OCI-LY3 (cell line): ENCODE measurements around the gene SNRPF.

Source experiments
- H2AFZ ChIP-seq: fragments of 200-600, 300-600 bp; shearing (Covaris generic); 2 replicates; pipeline ENCODE4 v1.6.0; 2014; ENCODE audit warnings: antibody characterized with exemption, low read depth, low read length
- H3K27ac ChIP-seq: fragments of 200-600, 300-600 bp; sonication (generic); 2 replicates; pipeline ENCODE4 v1.5.1; 2014; ENCODE audit warnings: mild to moderate bottlenecking, low read length, moderate library complexity, mixed read lengths
- H3K27me3 ChIP-seq: fragments of 200-600, 300-600 bp; sonication (generic); 2 replicates; pipeline ENCODE4 v1.6.1; 2014; ENCODE audit warnings: low read depth, low read length, mixed read lengths
- H3K36me3 ChIP-seq: fragments of 200-600, 300-600 bp; sonication (generic); replicated peaks from 2 replicates; pipeline ENCODE3; 2014; ENCODE audit warnings: low read depth, low read length, mixed read lengths
- H3K4me1 ChIP-seq: fragments of 300-600, 200-600 bp; sonication (generic); 2 replicates; pipeline ENCODE4 v1.6.1; 2014; ENCODE audit warnings: low read length, mixed read lengths
- H3K4me2 ChIP-seq: fragments of 200-600, 300-600 bp; sonication (generic); 2 replicates; pipeline ENCODE4 v1.6.1; 2014; ENCODE audit warnings: low read length, mixed read lengths
- H3K4me3 ChIP-seq: fragments of 300-600, 200-600 bp; sonication (generic); 2 replicates; pipeline ENCODE4 v1.5.1; 2014; ENCODE audit warnings: antibody characterized with exemption, mild to moderate bottlenecking, low read length, moderate library complexity
- H3K79me2 ChIP-seq: fragments of 300-600, 200-600 bp; shearing (Covaris generic); 2 replicates; pipeline ENCODE4 v1.6.1; 2014; ENCODE audit warnings: mild to moderate bottlenecking, low read length, mixed read lengths
- H3K9ac ChIP-seq: fragments of 300-600, 200-600 bp; shearing (Covaris generic); 2 replicates; pipeline ENCODE4 v1.6.0; 2014; ENCODE audit warnings: mild to moderate bottlenecking, low read length, moderate library complexity
- H3K9me3 ChIP-seq: fragments of 200-600, 300-600 bp; shearing (Covaris generic); 2 replicates; pipeline ENCODE4 v1.6.1; 2014; ENCODE audit warnings: low read length, mixed read lengths; ENCODE audit not compliant: insufficient read depth
- H4K20me1 ChIP-seq: fragments of 200-600, 300-600 bp; sonication (generic); 2 replicates; pipeline ENCODE4 v1.6.1; 2016; ENCODE audit warnings: low read length, mixed read lengths; ENCODE audit not compliant: insufficient read depth
- EZH2phosphoT487 ChIP-seq: fragments of 200-600 bp; shearing (Covaris generic); IDR thresholded peaks from 2 replicates; pipeline ENCODE4 v1.6.1; 2018; ENCODE audit warnings: antibody characterized with exemption, mixed run types, low read depth
- TF ChIP-seq, protein P1 (sequence below): fragments of 200-600, 300-600 bp; sonication (generic); IDR thresholded peaks from 2 replicates; pipeline ENCODE4 v1.5.1; 2014; ENCODE audit warnings: antibody characterized with exemption, low read length, low read depth

SNRPF gene

DNA sequence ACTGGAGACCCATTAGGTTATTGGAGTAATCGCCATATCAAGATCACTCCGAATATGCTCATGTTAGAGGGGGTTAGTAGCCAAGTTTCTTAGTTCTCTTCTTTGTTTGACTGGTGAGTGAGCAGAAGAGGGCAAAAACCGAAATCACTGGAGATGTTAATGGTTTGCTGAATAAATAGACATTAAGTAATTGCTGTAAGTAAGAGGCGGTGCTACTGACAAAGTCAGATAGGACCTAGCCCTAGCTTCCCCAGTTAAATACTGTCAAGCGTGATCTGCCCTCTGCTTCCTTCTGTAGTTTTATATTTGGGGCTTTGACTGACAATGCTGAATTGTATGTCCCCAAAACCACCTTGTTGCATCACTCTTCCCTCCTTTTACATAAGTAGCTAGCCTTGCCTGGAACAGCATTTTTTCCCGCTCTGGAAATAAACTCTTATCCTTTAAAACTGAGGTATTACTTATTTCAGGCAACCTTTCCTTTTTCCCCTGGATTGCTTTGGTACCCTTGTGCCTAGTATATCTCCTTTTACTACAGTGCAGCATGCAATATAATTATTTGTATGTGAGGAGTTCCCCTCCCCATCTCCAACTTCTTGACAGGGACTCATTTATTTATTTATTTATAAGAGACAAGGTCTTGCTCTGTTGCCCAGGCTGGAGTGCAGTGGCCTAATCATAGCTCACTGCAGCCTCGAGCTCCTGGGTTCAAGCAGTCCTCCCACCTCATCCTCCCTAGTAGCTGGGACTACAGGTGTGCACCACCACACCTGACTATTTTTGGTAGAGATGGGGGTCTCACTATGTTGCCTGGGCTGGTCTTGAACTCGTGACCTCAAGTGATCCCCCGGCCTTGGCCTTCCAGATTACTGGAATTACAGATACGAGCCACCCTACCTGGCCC, 1.4 kb downstream of the SNRPF start:
- Histone ChIP-seq H3K27me3 (0 out of 2 replicates have a peak, but pooled peaks cover 4% of the 10 kb centered on the region), H3K9me3 (peaks cover 5% of the 10 kb centered on the region; the same call in 1 of the 2 replicates), H3K27ac (no peak overlapping the region), H3K4me2 (peak overlapping the region; percentile 77), H3K4me3 (peak overlapping the region; percentile 90), H2AFZ (no peak overlapping the region), H3K36me3 (peaks cover 32% of the 10 kb centered on the region), H3K4me1 (peaks cover 11% of the 10 kb centered on the region), H4K20me1 (peaks cover 5% of the 10 kb centered on the region; the same call in 1 of the 2 replicates), H3K79me2 (peaks cover 64% of the 10 kb centered on the region), H3K9ac (peak overlapping the region; percentile 88)
- TF ChIP-seq, protein P1, sequence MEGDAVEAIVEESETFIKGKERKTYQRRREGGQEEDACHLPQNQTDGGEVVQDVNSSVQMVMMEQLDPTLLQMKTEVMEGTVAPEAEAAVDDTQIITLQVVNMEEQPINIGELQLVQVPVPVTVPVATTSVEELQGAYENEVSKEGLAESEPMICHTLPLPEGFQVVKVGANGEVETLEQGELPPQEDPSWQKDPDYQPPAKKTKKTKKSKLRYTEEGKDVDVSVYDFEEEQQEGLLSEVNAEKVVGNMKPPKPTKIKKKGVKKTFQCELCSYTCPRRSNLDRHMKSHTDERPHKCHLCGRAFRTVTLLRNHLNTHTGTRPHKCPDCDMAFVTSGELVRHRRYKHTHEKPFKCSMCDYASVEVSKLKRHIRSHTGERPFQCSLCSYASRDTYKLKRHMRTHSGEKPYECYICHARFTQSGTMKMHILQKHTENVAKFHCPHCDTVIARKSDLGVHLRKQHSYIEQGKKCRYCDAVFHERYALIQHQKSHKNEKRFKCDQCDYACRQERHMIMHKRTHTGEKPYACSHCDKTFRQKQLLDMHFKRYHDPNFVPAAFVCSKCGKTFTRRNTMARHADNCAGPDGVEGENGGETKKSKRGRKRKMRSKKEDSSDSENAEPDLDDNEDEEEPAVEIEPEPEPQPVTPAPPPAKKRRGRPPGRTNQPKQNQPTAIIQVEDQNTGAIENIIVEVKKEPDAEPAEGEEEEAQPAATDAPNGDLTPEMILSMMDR = no peak
- no peak for TF ChIP-seq EZH2phosphoT487

DNA sequence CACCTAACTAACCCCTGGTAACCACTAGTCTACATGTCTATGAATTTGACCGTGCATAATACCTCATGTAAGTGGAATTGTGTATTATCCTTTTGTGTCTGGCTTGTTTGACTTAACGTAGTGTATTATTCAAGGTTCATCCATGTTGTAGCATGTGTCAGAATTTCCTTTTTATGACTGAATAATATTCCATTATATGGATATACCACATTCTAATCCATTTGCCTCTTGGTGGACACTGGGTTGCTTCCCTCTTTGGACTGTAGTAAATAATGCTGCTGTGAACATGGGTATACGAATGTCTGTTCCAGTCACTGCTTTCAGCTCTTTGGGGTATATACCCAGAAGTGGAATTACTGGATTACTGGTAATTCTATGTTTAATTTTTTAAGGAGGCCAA, 3.3 kb downstream of the SNRPF start:
- no peaks in the 10 kb centered on the region for H3K27me3 ChIP-seq
- H3K9ac ChIP-seq = no peak overlapping the region
- peaks cover 5% of the 10 kb centered on the region; the same call in 1 of the 2 replicates for H3K9me3 ChIP-seq
- H3K36me3 ChIP-seq = peaks cover 39% of the 10 kb centered on the region
- H3K4me2 ChIP-seq = no peak overlapping the region
- H3K4me1 ChIP-seq = peaks cover 11% of the 10 kb centered on the region
- no peak overlapping the region for H3K4me3 ChIP-seq
- no peak overlapping the region for H3K27ac ChIP-seq
- no peak overlapping the region for H2AFZ ChIP-seq
- H3K79me2 ChIP-seq = peaks cover 64% of the 10 kb centered on the region
- TF ChIP-seq, protein P1 = no peak
- no peak for TF ChIP-seq EZH2phosphoT487
- H4K20me1 ChIP-seq = peaks cover 5% of the 10 kb centered on the region; the same call in 1 of the 2 replicates

DNA sequence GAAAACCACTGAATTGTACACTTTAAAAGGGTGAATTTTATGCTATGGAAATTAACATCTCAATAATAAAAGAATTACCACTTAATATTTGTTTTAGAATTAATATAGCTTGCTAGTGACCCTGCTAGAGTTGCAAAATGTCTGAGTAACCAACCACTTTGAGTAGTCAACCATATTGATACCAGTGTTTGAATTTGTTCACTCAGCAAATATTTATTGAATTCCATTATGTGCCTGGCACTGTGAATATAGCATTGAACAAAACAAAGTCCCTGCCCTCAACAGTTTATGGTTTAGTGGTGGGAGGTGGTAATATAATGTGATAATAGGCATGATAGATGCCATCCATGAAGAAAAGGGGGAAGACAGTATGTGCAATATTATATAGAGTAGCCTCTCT, 4.6 kb downstream of the SNRPF start:
- no peak overlapping the region for H3K9ac ChIP-seq
- peaks cover 5% of the 10 kb centered on the region; the same call in 1 of the 2 replicates for H3K9me3 ChIP-seq
- H3K4me1 ChIP-seq = peaks cover 7% of the 10 kb centered on the region
- H3K79me2 ChIP-seq = peaks cover 64% of the 10 kb centered on the region
- peaks cover 5% of the 10 kb centered on the region; the same call in 1 of the 2 replicates for H4K20me1 ChIP-seq
- no peak overlapping the region for H2AFZ ChIP-seq
- peaks cover 43% of the 10 kb centered on the region for H3K36me3 ChIP-seq
- H3K4me3 ChIP-seq = no peak overlapping the region
- no peak overlapping the region for H3K27ac ChIP-seq
- TF ChIP-seq EZH2phosphoT487 = no peak
- TF ChIP-seq, protein P1 = no peak
- H3K4me2 ChIP-seq = no peak overlapping the region
- no peaks in the 10 kb centered on the region for H3K27me3 ChIP-seq

DNA sequence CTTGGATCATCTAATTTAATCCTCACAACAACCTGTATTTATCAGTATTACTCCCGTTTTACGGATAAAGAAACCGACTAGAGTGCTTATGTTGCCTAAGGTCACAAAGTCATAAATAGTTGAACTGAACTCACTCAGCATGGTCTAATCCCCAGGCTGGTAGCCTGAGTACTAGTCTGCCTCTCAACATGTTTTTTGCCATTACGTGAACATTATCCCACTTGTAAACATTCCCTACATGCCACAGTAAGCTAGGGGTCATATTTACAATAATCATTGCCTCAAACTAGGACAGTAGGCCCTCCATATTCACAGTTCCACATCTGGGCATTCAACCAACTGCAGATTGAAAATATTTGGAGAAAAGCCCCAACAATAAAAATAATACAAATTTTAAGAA, 12.1 kb downstream of the SNRPF start:
- Histone ChIP-seq H2AFZ (no peak overlapping the region), H3K9me3 (no peaks in the 10 kb centered on the region), H3K4me3 (no peak overlapping the region), H3K27me3 (no peaks in the 10 kb centered on the region), H3K4me1 (no peaks in the 10 kb centered on the region), H3K9ac (no peak overlapping the region), H3K36me3 (peaks cover 22% of the 10 kb centered on the region), H3K27ac (no peak overlapping the region), H3K4me2 (no peak overlapping the region), H4K20me1 (no peaks in the 10 kb centered on the region), H3K79me2 (no peaks in the 10 kb centered on the region)
- TF ChIP-seq, protein P1 = no peak
- no peak for TF ChIP-seq EZH2phosphoT487
